KOPT-K1 (cell line): Measurements from ENCODE around the gene CHN2.

Experiments used
- H3K27ac ChIP-seq: fragments of 200-600 bp; sonication (generic); 2 replicates; pipeline ENCODE4 v1.5.1; 2016; ENCODE audit warnings: antibody characterized with exemption, mild to moderate bottlenecking, low read depth, low read length; ENCODE audit not compliant: poor library complexity, severe bottlenecking
- H3K36me3 ChIP-seq: fragments of 200-600 bp; sonication (generic); 2 replicates; pipeline ENCODE4 v1.5.1; 2017; ENCODE audit warnings: antibody characterized with exemption, mild to moderate bottlenecking, low read length, moderate library complexity; ENCODE audit not compliant: insufficient read depth
- H3K9me3 ChIP-seq: fragments of 200-600 bp; sonication (generic); 2 replicates; pipeline ENCODE4 v1.5.1; 2017; ENCODE audit warnings: antibody characterized with exemption, low read length, mild to moderate bottlenecking; ENCODE audit not compliant: insufficient read depth, poor library complexity, severe bottlenecking

CHN2 gene

GRCh38 chr7:29435167-29435566, 240.6 kb downstream of the CHN2 start:
- Histone ChIP-seq H3K27ac (no peak overlapping the region), H3K36me3 (no peaks in the 10 kb centered on the region; the same call in 1 of the 2 replicates), H3K9me3 (no peaks in the 10 kb centered on the region)

- no peaks in the 10 kb centered on the region for H3K9me3 ChIP-seq
- no peak overlapping the region for H3K27ac ChIP-seq
- no peaks in the 10 kb centered on the region; the same call in 1 of the 2 replicates for H3K36me3 ChIP-seq
These were observed 241.3 kb downstream of the CHN2 start for GRCh38 chr7:29435902-29436301.

- Histone ChIP-seq H3K9me3 (no peaks in the 10 kb centered on the region), H3K27ac (no peak overlapping the region), H3K36me3 (no peaks in the 10 kb centered on the region; the same call in 1 of the 2 replicates)
These were observed 247.6 kb downstream of the CHN2 start for GRCh38 chr7:29442146-29442545.

GRCh38 chr7:29443552-29443951, 249.0 kb downstream of the CHN2 start:
- no peaks in the 10 kb centered on the region for H3K9me3 ChIP-seq
- no peak overlapping the region for H3K27ac ChIP-seq
- no peaks in the 10 kb centered on the region; the same call in 1 of the 2 replicates for H3K36me3 ChIP-seq

GRCh38 chr7:29444267-29444666, 249.7 kb downstream of the CHN2 start:
- no peak overlapping the region for H3K27ac ChIP-seq
- no peaks in the 10 kb centered on the region for H3K9me3 ChIP-seq
- no peaks in the 10 kb centered on the region; the same call in 1 of the 2 replicates for H3K36me3 ChIP-seq

- no peak overlapping the region for H3K27ac ChIP-seq
- H3K9me3 ChIP-seq, result no peaks in the 10 kb centered on the region
- H3K36me3 ChIP-seq, result no peaks in the 10 kb centered on the region; the same call in 1 of the 2 replicates
These were observed 251.2 kb downstream of the CHN2 start for GRCh38 chr7:29445736-29446135.

- H3K9me3 ChIP-seq, result no peaks in the 10 kb centered on the region
- H3K27ac ChIP-seq, result no peak overlapping the region
- H3K36me3 ChIP-seq, result no peaks in the 10 kb centered on the region; the same call in 1 of the 2 replicates
These were observed 253.3 kb downstream of the CHN2 start for GRCh38 chr7:29447828-29448227.

- H3K9me3 ChIP-seq, result no peaks in the 10 kb centered on the region
- no peak overlapping the region for H3K27ac ChIP-seq
- no peaks in the 10 kb centered on the region; the same call in 1 of the 2 replicates for H3K36me3 ChIP-seq
These were observed 255.1 kb downstream of the CHN2 start for GRCh38 chr7:29449569-29450260.

GRCh38 chr7:29453021-29453420, 258.4 kb downstream of the CHN2 start:
- Histone ChIP-seq H3K9me3 (no peaks in the 10 kb centered on the region), H3K27ac (no peak overlapping the region), H3K36me3 (no peaks in the 10 kb centered on the region; the same call in 1 of the 2 replicates)

- Histone ChIP-seq H3K36me3 (no peaks in the 10 kb centered on the region; the same call in 1 of the 2 replicates), H3K27ac (no peak overlapping the region), H3K9me3 (no peaks in the 10 kb centered on the region)
These were observed 259.9 kb downstream of the CHN2 start for GRCh38 chr7:29454464-29454863.

GRCh38 chr7:29454899-29455451, 260.4 kb downstream of the CHN2 start:
- no peaks in the 10 kb centered on the region for H3K9me3 ChIP-seq
- H3K27ac ChIP-seq, result no peak overlapping the region

GRCh38 chr7:29457141-29457561, 262.6 kb downstream of the CHN2 start:
- Histone ChIP-seq H3K36me3 (no peaks in the 10 kb centered on the region), H3K9me3 (no peaks in the 10 kb centered on the region), H3K27ac (no peak overlapping the region)

More at GRCh38 chr7:29454899-29455451, 260.4 kb downstream of the CHN2 start:
- no peaks in the 10 kb centered on the region; the same call in 1 of the 2 replicates for H3K36me3 ChIP-seq

GRCh38 chr7:29457565-29458011, 263.0 kb downstream of the CHN2 start:
- Histone ChIP-seq H3K9me3 (no peaks in the 10 kb centered on the region), H3K27ac (no peak overlapping the region), H3K36me3 (no peaks in the 10 kb centered on the region)

GRCh38 chr7:29458933-29459332, 264.4 kb downstream of the CHN2 start:
- Histone ChIP-seq H3K9me3 (no peaks in the 10 kb centered on the region), H3K36me3 (peaks cover 4% of the 10 kb centered on the region; the same call in 1 of the 2 replicates), H3K27ac (no peak overlapping the region)

GRCh38 chr7:29459589-29459988, 265.0 kb downstream of the CHN2 start:
- Histone ChIP-seq H3K27ac (no peak overlapping the region), H3K9me3 (no peaks in the 10 kb centered on the region), H3K36me3 (peaks cover 4% of the 10 kb centered on the region; the same call in 1 of the 2 replicates)
